Panc1 (cell line): ENCODE measurements around the gene FREM2.

Source experiments
- CTCF ChIP-seq: fragments of 450-650 bp; IDR thresholded peaks from 2 replicates; pipeline ENCODE4 v1.5.1; 2017; ENCODE audit warnings: mild to moderate bottlenecking
- POLR2AphosphoS5 ChIP-seq: IDR thresholded peaks from 2 replicates; pipeline ENCODE4 v1.6.1; 2012; ENCODE audit warnings: mild to moderate bottlenecking, low read depth, low read length, moderate library complexity
- REST ChIP-seq, 2 experiments: IDR thresholded peaks; 2 replicates each; pipeline ENCODE4 v1.6.1; 2011 to 2012; ENCODE audit warnings: low read depth in 2 of 2, control low read depth in 1 of 2, low read length in 1 of 2, mild to moderate bottlenecking in 1 of 2, moderate library complexity in 1 of 2; ENCODE audit not compliant: insufficient read depth in 1 of 2

GRCh38 chr13:38933786-38934185, 246.9 kb downstream of the FREM2 start:
- no peak for TF ChIP-seq CTCF
- TF ChIP-seq POLR2AphosphoS5, result no peak
- TF ChIP-seq REST (IDR thresholded peaks at IDR 0.05; ENCODE audit: insufficient read depth in 1 of 2, low read depth in 2 of 2, low read length in 1 of 2), result no peak
